ENCODE results near the gene TSPEAR.
"Not testable (repeated sequence)": the region's sequence is repeated elsewhere in the genome, so short reads cannot be mapped to it uniquely, and the experiment has no call there.

TSPEAR gene

DNA sequence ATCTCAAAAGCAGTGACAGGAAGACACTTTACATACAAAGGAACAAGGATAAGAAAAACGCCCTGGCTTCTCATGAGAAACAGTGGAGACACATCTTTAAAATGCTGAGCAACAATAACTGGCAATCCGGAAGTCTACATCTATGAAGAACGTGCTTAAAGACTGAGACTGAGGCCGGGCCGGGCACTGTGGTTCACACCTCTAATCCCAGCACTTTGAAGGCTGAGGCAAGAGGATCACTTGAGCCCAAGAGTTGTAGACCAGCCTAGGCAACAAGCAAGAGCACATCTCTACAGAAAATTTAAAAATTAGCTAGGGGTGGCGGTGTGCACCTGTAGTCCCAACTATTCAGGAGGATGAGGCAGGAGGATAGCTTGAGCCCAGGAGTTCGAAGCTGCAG lies 27.3 kb downstream of the TSPEAR start:
- no peak for DNase-seq (ENCODE audit: low read depth)

DNA sequence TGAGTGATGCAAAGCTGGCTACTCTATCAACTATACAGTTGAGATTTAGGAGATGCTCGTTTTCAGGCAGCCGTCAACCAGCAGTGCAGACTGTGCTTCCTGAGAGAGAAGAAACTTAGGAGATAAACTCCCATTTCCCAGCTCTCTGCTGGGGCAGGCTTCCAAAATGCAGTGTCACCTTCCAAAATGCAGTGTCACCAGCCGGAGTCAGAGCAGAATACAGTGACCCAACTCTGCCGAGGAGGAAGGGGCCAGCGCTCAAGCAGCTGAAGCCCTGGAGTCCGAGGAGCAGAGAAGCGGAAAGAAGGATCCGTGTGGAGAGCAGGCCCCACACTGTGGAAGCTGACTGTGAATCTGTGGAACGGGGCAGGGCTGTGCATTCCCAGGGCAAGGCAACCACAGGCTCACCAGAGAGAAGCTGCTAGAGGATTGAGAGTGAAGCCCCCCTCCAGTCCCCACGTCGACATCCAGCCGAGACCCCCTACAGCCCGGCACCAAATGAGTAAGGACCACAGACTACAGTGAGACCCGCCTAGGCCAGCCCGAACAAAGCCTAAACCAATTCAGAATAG lies 28.7 kb downstream of the TSPEAR start:
- DNase-seq (ENCODE audit: low read depth) = no peak

DNA sequence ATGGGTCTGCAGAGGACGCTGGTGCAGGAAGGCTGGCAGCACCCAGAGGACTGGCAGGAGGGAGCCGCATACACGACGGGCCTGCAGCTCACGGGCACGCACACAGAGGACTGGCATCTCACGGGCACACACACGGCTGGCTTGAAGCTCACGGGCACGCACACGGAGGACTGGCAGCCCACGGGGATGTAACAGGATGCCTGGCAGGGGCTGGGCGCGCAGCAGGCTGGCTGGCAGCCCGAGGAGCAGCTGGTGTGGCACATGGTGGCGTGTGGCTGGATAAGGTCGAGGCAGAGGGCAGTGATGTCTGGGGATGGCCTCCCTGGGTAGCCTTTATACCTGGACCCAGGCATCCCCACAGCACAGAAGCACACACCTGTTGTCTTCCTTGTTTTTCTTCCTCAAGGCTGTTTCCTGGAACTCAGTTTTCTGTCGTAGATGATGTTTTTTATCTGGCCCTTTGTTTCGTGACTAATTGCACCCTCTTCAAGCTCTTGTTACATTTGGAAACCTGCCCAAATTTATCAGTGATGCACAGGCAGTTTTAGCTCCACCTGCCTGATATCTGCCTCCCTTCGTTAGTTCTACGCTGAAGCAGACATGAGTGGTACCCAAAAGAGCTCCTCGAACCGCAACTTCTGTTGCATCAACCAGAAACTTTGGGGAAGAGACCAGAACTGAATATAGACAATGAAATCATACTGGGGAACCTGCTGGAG lies 29.4 kb downstream of the TSPEAR start, which contains the start of gene KRTAP12-1:
Gene KRTAP12-1, minus strand, starts transcription at position 303 of the 719 bp plus-strand sequence. Its CDS starts 40 bp downstream, at position 263.
- no peak for DNase-seq (ENCODE audit: low read depth)

DNA sequence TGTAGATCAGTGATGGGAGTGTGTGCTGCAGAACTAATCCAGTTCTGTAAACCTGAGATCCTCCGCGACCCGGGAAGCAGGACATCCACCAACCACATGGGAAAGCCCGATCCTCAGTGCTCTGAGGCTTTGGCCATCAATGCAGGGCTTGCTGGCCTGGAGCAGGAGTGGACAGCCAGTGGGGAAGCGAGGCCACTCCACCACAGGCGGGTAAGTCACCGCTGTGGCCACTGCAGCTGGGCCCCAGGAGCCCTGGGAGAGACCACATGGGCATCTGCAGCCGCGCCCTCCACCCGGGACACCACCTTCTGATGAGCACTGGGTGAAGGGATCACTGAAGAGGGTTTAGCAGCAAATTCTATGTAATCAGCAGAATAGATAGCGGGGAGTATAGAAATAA lies 30.2 kb downstream of the TSPEAR start:
- DNase-seq (ENCODE audit: low read depth) = no peak

DNA sequence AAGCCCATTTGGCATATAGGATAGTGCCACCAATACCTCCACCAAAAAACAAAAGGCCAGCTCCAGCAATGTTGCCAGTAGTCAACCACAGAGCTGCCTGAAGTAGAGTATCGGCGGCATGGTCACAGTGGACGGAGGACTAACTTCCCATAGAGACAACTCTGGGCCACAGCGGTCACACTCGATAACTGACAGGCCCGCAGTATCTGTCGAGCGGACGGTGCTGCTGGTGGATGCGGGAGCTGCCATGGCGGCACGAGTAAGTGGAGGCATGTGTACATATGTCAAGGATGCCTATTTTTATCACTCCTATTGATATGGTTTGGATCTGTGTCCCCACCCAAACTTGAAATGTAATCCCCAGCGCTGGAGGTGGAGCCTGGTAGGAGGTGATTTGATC lies 33.5 kb downstream of the TSPEAR start:
- DNase-seq (ENCODE audit: low read depth) = no peak

DNA sequence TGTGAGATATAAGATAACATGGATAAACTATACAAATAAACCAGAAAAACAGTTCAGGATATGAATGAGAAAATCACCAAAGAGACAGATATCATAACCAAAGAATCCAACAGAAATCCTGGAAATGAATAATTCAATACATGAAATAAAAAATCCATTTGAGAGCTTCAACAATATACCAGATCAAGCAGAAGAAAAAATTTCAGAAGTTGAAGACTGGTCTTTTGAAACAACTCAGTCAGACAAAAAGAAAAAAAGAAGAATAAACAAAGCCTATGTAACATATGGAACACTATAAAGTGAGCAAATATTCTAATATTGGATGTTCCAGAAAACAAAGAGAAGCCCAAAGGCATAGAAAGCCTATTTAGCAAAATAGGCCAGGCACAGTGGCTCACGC lies 39.5 kb downstream of the TSPEAR start:
- no peak for DNase-seq (ENCODE audit: low read depth)

DNA sequence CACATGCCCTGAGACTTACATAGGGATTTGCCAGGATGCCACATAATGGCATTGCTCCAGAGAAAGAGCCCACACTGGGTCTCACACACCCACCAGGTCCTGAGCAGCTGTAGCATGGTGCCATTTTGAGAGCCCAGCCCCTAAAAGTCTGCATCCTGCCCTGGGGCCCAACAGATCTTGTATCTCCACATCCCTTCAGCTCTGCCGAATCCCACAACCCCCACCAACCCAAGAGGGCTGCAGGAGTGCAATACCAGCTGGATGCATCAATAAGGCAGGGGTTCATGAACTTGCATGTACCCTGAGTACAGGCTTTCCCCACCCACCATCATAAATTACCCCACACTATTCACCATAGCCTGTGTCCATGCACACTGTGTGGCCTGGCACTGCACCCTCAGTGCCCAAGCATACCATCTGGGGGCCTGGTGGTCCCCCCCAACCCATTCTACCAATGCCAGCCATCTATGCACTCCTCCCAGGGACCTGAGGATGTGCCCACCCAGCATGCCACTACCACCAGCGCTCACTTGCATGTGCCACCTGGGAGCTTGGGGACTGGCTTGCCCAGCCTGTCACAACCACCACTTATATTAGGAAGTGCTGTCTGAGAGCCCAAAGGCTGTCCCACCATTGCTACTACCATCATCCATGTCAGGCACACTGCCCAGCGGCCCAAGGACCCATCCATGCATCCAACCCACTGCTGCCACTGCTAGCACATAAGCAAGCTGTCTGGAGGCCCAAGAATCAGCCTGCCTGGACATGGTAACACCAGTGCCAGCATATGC lies 40.5 kb downstream of the TSPEAR start:
- DNase-seq (ENCODE audit: low read depth) = no peak

DNA sequence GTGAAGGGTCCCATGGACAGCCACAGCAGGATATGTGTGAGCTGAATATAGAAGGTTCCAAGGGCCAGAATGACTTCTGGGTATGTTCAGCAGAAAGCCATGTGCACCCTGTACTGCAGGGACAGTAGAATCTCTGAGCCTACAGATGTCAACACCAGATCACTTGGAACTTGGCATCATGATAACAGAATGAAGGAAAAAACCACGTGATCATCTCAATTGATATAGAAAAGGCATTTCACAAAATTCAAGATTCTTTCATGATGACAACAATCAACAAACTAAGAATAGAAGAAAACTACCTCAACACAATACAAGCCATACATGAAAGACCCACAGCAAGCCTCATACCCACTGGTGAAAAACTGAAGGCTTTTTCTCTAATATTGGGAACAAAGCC lies 43.8 kb downstream of the TSPEAR start:
- DNase-seq (ENCODE audit: low read depth) = no peak

DNA sequence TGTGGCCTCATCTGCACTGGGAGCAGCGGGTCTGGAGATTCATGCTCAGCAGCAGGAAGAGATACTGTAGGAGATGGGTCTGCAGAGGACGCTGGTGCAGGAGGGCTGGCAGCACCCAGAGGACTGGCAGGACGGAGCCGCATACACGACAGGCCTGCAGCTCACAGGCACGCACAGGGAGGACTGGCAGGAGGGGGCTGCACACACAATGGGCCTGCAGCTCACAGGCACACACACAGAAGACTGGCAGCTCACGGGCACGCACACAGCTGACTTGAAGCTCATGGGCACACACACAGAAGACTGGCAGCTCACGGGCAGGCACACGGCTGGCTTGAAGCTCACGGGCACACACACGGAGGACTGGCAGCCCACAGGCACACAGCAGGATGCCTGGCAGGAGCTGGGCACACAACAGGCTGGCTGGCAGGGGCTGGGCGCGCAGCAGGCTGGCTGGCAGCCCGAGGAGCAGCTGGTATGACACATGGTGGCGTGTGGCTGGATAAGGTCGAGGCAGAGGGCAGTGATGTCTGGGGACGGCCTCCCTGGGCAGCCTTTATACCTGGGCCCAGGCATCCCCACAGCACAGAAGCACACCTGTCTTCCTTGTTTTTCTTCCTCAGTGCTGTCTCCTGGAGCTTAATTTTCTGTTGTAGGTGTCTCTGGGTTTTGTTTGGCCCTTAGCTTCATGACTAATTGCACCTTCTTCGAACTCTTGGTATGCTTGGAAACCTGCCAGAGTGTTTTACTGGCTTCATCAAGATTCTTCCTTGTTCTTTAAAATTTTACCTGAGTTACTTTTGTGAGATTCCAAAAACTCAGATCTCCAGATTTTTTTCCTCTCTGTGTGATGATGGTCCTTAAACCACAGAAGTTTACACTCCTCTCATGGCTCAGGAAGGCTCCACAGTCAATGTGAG lies 44.7 kb downstream of the TSPEAR start, which contains the start of gene KRTAP12-2:
Gene KRTAP12-2, minus strand, starts transcription at position 527 of the 920 bp plus-strand sequence. Its CDS starts 41 bp downstream, at position 486.
- no peak for DNase-seq (ENCODE audit: low read depth)

DNA sequence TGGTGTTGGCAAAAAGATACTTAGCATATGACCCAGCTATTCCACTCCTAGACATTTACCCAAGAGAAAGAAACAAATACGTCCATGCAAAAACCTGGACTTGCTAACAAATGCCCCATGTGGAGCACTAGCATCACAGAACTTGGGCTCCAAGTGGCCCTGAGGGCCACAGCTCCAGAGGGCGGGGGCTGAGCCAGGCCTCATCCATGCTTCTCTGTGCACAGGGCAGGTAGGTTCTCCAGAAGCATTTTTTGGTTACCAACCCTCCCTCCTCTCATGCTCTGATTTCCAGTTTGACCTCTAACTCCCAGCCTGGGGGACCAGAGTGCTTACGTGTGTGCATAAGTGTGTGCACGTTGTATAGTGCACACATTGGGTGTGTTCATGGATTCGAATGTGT lies 46.7 kb downstream of the TSPEAR start:
- DNase-seq (ENCODE audit: low read depth) = no peak

DNA sequence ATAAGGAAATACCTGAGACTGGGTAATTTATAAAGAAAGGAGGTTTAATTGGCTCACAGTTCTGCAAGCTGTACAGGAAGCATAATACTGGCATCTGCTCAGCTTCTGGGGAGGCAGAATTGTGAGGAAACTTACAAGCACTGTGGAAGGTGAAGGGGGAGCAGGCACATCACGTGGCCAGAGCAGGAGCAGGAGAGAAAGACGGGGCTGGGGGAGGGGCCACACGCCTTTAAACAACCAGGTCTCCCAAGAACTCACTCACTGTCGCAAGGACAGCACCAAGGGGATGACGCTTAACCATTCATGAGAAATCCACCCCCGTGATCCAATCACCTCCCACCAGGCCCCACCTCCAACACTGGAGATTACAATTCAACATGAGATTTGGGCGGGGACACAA lies 49.8 kb downstream of the TSPEAR start:
- not testable (repeated sequence) for DNase-seq (ENCODE audit: low read depth)

DNA sequence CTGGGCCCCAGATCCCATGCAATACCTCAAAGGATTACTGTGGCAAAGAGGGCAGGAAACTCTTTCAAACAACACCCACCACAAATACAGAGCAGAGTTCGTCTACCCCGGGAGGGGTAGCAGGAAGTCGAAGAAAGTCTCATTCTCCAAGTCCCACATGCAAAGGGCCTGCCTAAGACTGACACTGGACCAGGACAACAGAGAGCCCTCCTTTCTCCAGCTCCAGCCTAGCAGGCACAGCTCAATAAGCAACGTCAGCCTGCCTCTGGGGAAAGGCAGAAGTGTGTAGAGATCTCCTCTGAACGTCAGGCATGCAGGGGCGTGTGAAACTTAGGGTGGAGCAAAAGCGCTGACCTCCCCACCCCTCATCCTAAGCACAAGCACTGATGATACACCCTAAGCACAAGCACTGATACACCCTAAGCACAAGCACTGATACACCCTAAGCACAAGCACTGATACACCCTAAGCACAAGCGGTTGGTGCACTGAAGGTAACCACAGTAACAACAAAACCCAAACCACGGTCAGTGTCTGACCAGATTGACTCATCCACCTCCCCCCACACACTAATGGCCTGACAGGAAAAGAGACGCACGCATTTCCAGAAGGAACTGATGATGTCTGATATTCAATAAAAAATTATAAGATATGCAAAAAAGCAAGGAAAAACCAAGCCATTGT lies 52.3 kb downstream of the TSPEAR start:
- no peak for DNase-seq (ENCODE audit: low read depth)

DNA sequence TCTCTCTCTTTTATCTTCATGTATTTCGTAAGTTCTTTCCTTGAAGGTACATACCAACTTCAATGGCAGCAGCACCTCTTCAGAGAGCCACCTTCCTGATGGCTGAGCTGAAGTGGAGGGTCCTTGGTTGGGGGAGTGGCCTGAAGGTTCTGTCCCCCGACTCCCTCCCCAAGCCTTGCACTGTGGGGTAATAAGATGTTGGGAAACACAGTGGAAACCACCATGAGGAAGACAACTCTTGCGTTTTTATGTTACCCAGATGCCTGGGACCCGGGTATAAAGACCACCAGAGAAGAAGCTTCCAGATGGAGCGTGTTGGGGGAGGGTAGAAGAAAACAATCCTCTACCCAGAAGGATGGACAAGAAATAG lies 52.8 kb downstream of the TSPEAR start:
- DNase-seq (ENCODE audit: low read depth) = no peak

DNA sequence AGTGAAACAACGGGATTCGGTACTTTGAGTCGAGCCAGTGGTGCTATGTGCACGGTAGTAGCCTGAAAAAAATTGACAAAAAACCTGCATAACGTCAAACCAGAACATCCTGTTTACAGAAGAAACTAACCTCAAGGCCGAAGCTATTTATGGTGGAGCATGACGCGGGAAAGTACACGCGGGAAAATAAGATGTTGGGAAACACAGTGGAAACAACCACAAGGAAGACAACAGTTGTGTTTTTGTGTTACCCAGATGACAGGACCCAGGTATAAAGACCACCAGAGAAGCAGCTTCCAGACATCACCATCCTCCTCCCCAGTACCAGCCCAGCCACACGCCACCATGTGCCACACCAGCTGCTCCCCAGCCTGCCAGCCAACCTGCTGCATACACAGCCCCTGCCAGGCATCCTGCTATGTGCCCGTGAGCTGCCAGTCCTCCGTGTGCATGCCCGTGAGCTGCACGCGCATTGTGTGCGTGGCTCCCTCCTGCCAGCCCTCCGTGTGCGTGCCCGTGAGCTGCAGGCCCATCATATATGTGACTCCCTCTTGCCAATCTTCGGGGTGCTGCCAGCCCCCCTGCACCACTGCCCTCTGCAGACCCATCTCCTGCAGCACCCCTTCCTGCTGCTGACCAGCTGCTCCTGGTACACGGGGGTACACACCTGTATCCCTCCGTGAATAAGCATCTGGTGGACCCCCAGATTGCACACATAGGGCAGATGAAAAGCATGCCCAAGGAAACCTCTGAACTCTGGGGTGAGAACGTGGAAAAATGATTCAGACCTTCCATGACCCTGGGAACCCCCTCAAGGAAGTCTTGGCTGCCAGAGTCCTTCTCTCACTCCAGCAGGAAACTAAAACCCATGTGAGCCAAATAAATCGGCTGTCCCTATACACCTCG lies 53.5 kb downstream of the TSPEAR start, which contains the start of gene KRTAP12-3:
Gene KRTAP12-3, plus strand, starts transcription at position 298 of the 906 bp plus-strand sequence. Its CDS starts 48 bp downstream, at position 346.
- DNase-seq (ENCODE audit: low read depth) = no peak

DNA sequence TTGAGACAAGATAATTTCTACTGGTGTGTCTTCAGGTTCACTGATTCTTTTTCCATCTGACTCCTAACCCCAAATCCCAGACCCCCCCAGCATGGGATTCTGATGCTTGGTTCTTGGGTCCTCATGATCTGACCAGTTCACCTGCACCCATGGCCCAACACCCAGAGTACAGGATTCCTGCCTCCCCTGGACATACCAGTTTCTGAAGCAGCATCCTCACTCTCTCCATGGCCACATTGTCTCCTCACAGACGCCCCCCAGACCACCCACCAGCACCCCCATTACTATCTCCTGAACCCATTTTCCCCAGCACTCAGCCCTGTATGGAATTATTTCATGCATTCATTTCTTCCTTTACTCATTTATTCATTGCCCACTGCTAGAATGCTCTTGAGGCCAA lies 54.5 kb downstream of the TSPEAR start:
- DNase-seq (ENCODE audit: low read depth) = no peak

DNA sequence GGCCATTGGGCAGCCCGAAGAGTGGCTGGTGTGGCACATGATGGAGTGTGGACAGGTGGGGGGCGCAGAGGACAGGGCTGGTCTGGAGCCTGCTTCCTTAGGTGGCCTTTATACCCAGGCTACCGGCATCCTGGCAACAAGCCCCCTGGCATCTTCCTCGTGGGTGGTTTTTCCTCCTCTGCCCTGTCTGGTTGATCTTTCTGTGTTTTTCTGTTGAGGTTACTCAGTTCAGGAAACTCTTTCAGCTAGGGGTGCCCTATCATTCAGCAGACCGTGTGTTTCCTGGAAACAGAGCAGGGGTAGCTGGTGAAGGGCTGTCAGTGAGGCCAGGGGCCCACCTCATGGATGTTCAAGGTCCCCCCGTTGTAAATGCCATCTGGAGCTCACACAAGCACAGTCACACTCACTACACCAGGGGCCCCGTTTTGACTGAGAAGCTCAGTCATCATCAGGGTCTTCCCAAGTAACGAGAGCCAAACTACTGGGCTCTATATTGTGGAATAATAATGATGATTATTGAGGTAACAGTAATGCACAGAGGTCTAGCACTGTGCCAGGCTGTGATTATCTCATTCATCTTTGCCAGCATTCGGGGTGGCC lies 56.7 kb downstream of the TSPEAR start, which contains the start of gene KRTAP12-4:
Gene KRTAP12-4, minus strand, starts transcription at position 84 of the 600 bp plus-strand sequence. Its CDS starts 45 bp downstream, at position 39.
- no peak for DNase-seq (ENCODE audit: low read depth)

DNA sequence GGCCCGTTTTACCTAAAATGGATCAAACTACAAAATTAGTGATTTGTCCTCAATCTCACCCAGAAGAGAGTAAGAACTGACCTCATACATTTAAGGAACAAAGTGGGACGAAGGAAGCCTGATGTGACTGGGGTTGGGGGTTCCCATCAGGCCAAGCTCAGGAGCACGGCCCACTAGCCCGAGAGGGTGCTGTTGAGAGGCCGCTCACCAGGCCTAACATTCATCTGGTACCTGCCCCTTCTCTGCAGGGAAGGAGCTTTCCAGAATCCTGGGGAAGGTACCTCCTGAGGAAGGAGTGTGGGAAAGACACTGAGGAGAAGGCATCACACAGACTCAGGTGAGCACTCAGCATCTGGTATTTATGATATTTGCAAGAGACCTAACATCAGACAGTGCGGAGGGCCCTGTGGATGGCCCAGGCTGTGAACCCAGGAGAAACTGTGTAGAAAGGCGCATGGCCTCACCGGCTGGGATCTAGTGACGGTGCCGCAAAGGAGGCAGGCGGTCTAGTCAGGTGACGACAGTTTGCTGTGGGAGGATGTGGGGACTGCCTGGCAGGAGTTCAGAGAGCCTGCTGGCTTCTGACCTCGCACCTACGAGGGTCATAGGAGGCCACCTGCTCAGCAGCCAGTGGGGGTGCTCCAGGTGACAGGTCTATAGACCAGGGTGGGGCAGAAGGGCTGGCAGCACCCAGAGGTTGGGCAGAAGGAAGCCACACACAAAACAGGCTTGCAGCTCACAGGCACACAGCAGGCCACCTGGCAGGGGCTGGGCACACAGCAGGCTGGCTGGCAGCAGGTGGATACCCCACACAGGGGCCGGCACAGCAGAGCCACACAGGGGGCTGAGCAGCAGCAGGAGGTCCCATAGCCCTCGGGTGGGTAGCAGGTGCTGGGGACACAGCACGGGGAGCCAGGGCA lies 57.5 kb downstream of the TSPEAR start:
- DNase-seq (ENCODE audit: low read depth) = no peak

DNA sequence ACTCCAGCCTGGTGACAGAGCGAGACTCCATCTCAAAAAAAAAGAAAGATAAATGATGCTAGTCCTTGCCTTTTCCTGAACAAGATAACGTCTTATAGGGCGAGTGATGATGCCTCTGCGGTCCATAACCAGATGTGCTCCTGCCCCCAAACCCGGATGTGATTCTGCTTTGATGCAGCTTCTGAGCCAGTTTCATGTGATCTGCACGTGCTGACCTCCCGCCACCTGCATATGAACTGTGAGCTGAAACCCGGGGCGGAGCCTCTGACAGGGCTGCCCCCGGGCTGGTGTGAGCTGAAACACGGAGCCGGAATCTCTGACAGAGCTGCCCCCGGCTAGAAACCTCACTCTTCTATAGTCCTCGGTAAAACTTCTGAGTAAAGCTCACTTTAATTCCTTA lies 58.2 kb downstream of the TSPEAR start:
- no peak for DNase-seq (ENCODE audit: low read depth)
